CD4-positive, alpha-beta T cell treated with Interleukin-4 for 4 hours (primary cell): Measurements from ENCODE around the gene FAM90A26.
"Not testable (repeated sequence)": the region's sequence is repeated elsewhere in the genome, so short reads cannot be mapped to it uniquely, and the experiment has no call there.

Experiments
- DNase-seq: peaks from one replicate; pipeline ENCODE4 v3.0.0-alpha.2; 2020

The FAM90A26 gene

GRCh38 chr4:9169791-9170459, at the start of gene FAM90A26:
FAM90A26 (plus strand) TSS chr4:9170409; CDS start chr4:9173173, 2,764 bp downstream.
- not testable (repeated sequence) for DNase-seq

DNA sequence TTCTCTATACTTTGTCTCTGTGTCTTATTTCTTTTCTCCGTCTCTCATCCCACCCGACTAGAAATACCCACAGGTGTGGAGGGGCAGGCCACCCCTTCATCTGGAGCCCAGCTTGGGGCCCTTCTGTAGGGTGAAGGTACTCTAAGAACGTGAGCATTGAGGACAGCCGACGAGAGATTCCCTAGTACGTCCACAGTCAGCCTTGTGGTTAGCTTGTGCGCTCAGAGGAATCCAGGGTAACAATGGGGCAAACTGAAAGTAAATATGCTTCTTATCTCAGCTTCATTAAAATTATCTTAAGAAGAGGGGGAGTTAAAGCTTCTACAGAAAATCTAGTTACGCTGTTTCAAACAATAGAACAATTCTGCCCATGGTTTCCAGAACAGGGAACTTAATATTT, 47.5 kb upstream of the FAM90A26 start:
- not testable (repeated sequence) for DNase-seq

DNA sequence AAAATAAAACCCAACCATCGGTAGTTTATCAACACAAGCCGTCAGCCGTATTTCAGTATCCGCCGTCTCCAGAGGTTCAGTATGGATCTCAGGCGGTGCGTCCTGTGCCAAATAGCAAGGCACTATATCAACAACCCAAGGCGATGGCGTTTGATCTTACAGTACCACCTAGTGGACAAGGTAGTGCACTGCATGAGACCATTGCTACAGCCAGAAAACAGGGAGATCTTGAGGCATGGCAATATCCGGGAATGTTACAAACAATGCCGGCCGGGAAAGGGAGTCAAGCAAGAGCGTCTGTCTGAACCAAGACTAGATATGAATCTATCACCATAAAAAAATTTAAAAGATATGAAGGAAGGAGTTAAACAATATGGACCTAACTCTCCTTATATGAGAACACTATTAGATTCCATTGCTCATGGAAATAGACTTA, 46.6 kb upstream of the FAM90A26 start:
- DNase-seq = peak; percentile 33

- DNase-seq = not testable (repeated sequence)
Measured at GRCh38 chr4:9125601-9126161, 44.5 kb upstream of the FAM90A26 start.

- not testable (repeated sequence) for DNase-seq
Measured at GRCh38 chr4:9131420-9131819, 38.8 kb upstream of the FAM90A26 start.

DNA sequence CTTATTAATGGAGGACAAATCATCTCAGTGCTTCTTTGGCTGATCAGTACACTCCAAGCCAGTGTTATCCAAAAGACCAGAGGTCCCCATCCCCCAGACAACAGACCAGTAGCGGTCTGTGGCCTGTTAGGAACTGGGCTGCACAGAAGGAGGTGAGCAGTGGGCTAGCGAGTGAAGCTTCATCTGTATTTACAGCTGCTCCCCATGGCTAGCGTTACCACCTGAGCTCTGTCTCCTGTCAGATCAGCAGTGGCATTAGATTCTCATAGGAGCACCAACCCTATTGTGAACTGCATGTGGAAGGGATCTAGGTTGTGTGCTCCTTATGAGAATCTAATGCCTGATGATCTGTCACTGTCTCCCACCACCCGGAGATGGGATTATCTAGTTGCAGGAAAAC, 37.4 kb upstream of the FAM90A26 start:
- DNase-seq = not testable (repeated sequence)

- DNase-seq = not testable (repeated sequence)
Measured at GRCh38 chr4:9134011-9134410, 36.2 kb upstream of the FAM90A26 start.

GRCh38 chr4:9134556-9134955, 35.7 kb upstream of the FAM90A26 start:
- not testable (repeated sequence) for DNase-seq

DNA sequence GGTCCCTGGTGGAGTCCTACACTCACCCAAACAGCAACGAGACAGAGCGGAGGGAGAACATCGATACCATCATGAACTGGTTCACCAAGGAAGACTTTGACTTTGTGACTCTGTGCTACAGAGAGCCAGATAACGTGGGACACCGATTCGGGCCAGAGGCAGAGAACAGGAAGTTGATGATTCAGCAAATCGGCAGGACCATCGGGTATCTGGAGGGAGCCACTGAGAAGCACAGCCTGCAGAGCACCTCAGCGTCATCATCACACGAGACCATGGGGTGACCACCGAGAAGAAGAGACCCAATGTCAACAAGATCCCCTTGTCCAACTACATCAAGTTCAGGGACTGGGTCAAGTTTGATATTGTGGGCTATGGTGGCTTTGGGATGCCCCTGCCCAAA, 29.2 kb upstream of the FAM90A26 start:
- not testable (repeated sequence) for DNase-seq

DNA sequence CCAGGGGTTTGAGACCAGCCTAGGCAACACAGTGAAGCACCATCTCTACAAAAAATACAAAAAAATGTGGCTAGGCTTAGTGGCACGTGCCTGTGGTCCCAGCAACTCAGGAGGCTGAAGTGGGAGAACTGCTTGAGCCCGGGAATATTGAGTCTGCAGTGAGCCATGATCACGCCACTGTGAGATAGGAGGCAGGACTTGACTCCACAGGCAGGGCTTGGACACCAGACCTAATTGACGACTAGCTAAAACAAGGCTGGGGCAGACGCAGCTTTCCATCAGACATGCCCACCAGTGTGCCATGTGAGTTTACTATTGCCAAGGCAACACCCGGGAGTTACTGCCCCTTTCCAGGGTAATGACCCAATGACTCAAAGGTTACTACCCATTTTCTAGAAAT, 27.4 kb upstream of the FAM90A26 start:
- DNase-seq = not testable (repeated sequence)

- no peak for DNase-seq
Measured at GRCh38 chr4:9143421-9144080, 26.7 kb upstream of the FAM90A26 start.

DNA sequence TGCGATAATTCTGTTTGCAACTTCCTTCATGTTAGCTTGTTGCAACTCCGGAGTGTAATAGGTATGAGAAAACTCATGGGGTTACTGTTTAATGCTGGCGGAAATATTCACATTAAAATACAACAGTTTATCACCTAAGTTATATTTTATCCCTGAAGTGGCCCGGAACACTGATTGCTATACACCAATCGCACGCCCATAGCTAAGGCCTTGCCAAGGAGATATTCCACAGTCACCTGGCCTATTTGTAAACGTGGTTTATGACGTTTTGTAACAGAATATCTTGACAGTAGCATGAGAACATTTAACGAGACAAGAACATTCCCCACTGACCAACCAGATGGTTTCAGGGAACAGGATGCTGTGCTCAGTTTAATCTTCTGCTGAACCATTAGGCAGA, 23.2 kb upstream of the FAM90A26 start:
- DNase-seq = no peak

- DNase-seq = not testable (repeated sequence)
Measured at GRCh38 chr4:9147368-9147767, 22.8 kb upstream of the FAM90A26 start.

- not testable (repeated sequence) for DNase-seq
Measured at GRCh38 chr4:9148611-9149409, 21.4 kb upstream of the FAM90A26 start.

- not testable (repeated sequence) for DNase-seq
Measured at GRCh38 chr4:9151809-9152179, 18.4 kb upstream of the FAM90A26 start.

DNA sequence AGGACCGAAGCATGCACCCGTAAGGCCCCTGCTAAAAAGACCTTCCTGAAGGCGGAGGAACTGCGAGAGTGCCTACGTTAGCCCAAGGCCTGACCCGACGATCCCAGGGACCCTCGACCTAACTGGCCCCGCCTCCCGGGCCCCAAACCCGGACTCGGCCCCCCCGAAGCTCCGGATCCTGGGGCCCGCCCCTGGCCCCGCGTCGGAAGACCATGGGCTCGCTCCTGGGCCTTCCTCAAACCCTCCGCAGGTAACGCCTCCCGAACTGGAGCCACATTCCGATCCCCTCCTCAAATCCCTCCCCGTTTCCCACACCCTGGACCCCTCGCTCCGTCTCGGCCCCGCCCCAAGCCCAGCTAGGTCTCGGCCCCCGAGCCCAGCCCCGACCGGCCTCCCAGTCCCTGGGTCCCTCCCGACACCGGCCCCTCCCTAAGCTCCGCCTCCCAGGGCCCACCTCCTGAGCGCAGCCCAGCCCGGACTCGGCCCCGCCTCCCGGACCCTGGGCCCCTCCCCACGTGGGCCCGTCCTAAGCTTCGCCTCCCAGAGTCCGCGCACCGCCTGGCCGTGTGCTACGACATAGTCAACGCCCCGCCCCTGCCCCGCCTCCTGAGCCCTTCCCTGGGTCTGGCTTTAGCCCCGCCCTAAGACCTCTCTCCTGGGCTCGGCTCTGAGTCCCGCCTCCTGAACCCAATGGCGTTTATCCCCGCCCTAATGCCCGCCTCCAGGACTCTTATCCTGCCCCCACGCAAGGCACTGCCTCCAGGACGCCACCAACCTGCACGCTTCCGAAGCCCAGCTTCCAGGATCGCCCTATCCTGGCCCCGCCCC, 17.8 kb upstream of the FAM90A26 start:
- DNase-seq = peak; percentile 98

DNA sequence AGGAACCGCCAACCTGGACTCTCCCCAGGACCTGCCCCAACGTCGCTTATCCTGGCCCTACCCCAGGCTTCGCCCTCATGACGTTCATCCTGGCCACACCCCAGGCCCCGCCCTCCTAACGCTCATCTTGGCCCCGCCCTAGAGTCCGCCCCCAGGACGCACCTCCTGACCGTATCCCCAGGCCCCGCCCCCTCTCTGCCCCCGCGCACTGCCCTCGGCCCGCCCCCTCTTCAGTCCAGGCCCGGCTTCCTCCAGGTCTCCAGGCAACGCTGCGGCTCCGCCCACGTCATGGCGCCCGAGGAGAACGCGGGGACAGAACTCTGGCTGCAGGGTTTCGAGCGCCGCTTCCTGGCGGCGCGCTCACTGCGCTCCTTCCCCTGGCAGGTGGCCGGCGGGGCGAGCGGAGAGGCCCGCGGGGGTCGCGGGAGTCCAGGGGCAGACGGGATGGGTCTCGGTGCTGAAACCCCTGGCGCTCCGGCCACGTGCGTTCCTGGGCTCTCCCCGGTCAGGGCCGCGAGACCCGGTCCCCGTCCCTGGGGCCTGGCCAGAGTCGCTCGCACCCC, 17.1 kb upstream of the FAM90A26 start:
- peak; percentile 97 for DNase-seq

- DNase-seq = not testable (repeated sequence)
Measured at GRCh38 chr4:9153571-9154157, 16.5 kb upstream of the FAM90A26 start.

DNA sequence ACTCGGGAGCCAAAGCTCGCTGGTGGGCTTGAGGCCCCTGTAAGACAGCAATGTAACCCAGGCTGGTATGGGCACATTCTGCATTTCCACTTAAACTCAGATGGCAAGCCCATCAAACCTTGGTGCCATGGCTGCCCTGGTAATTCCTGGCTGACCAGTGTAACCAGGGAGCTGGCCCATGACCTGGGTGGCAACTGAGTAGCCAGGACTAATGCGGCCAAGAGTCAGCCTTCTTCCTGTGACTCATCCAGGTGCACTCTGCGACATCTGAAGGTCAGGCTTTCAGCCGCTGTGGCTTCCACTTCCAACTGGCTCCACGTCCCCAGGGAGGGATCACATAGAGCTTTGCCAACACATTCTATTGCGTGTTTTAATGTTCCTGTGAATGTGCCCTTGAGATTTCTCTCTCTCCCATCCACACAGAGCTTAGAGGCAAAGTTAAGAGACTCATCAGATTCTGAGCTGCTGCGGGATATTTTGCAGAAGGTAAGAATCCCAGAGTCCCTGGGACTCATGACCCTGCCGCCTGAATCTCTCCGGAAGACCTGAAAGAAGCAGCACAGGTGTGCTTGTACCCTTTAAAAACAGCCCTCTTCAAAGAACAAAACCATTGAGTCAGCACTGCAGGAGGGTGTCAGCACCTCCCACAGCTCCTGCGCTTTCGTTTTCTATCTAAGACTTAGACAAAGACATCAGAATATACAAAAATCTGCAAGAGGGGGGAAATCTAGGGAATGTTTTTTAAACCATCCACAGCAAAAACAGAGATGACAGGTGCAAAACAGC, 14.9 kb upstream of the FAM90A26 start:
- peak; percentile 19 for DNase-seq

DNA sequence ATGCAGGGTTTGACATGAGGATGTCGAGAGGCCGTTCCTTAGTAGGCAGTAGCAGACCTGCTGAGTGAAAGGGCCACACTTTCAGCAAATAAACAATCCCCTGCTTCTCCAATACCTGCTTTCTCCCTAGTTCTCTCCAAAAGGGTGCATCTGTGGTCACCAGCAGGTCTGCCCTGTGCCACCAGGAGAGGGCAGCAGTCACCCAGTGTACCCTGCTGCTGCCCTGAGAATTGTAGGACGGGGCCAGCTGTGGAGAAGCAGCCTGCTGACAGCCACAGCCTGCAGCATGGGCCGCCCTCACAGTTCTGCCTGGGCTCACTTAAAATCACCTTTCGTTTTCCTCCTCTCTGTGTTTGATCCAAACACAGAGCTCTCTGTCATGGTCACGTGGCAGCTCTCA, 11.8 kb upstream of the FAM90A26 start:
- DNase-seq = peak; percentile 5

GRCh38 chr4:9160046-9160445, 10.2 kb upstream of the FAM90A26 start:
- not testable (repeated sequence) for DNase-seq
